Smooth muscle cell (in vitro differentiated cells): Measurements from ENCODE around the gene SP5. TPM values are rescaled to one million over a fixed set of nuclear protein-coding genes. Genes with fewer than 3 reads are reported as not detected.
"Not testable (repeated sequence)": the region's sequence is repeated elsewhere in the genome, so short reads cannot be mapped to it uniquely, and the experiment has no call there.

Source experiments
- DNase-seq: peaks from one replicate; lab custom pipeline; 2025; ENCODE audit not compliant: unreplicated experiment; lab: John Stamatoyannopoulos, UW
- H2AFZ ChIP-seq: fragments of 200-600 bp; sonication (generic); 2 replicates; pipeline ENCODE4 v1.6.0; 2016; ENCODE audit warnings: antibody characterized with exemption, low read depth, mild to moderate bottlenecking
- H3F3A ChIP-seq: fragments of 200-600 bp; sonication (generic); 2 replicates; pipeline ENCODE4 v1.6.0; 2017; ENCODE audit warnings: antibody characterized with exemption, low read depth
- H3K27ac ChIP-seq: fragments of 200-600 bp; sonication (generic); 2 replicates; pipeline ENCODE4 v1.5.1; 2016; ENCODE audit warnings: low read depth, mild to moderate bottlenecking
- H3K27me3 ChIP-seq: fragments of 200-600 bp; sonication (generic); 2 replicates; pipeline ENCODE4 v1.6.1; 2016; ENCODE audit warnings: low read depth, mild to moderate bottlenecking
- H3K36me3 ChIP-seq: fragments of 200-600 bp; sonication (generic); 2 replicates; pipeline ENCODE4 v1.5.1; 2016; ENCODE audit warnings: low read depth
- H3K4me1 ChIP-seq: fragments of 200-600 bp; sonication (generic); 2 replicates; pipeline ENCODE4 v1.5.1; 2016; ENCODE audit warnings: low read depth
- H3K4me2 ChIP-seq: fragments of 200-600 bp; sonication (generic); 2 replicates; pipeline ENCODE4 v1.6.0; 2016; ENCODE audit warnings: mild to moderate bottlenecking
- H3K4me3 ChIP-seq: fragments of 200-600 bp; sonication (generic); 2 replicates; pipeline ENCODE4 v1.5.1; 2016; ENCODE audit warnings: mild to moderate bottlenecking
- H3K79me2 ChIP-seq: fragments of 200-600 bp; sonication (generic); 2 replicates; pipeline ENCODE4 v1.6.0; 2016; ENCODE audit warnings: low read depth, mild to moderate bottlenecking
- H3K9ac ChIP-seq: fragments of 200-600 bp; sonication (generic); 2 replicates; pipeline ENCODE4 v1.6.0; 2016; ENCODE audit warnings: low read depth
- H3K9me3 ChIP-seq: fragments of 200-600 bp; sonication (generic); replicated peaks from 2 replicates; pipeline ENCODE4 v1.5.1; 2016; ENCODE audit warnings: low read depth
- H4K20me1 ChIP-seq: fragments of 200-600 bp; sonication (generic); 2 replicates; pipeline ENCODE4 v1.6.0; 2016; ENCODE audit warnings: low read depth
- WGBS: methylation state at CpG from one replicate; pipeline ENCODE4 v1.1.7; 2016; ENCODE audit warnings: low lambda C conversion rate; 5-methylcytosine and 5-hydroxymethylcytosine counted together
- polyA plus RNA-seq: library from polyadenylated mRNA; unstranded; fragments of >200 nt; fragmentation: Nextera tagmentation; extraction: Ambion mirVana; gene quantifications from 2 replicates; pipeline ENCODE4 v1.2.1, GENCODE V29; 2016
- total RNA-seq: library from RNA; depleted of rRNA; stranded (reverse); fragments of >200 nt; gene quantifications from 2 replicates; pipeline ENCODE4 v1.2.3, GENCODE V29; 2014
- TF ChIP-seq, protein P1 (sequence below): fragments of 200-600 bp; sonication (generic); IDR thresholded peaks from 2 replicates; pipeline ENCODE4 v1.5.1; 2017; ENCODE audit warnings: borderline replicate concordance, mild to moderate bottlenecking, antibody characterized with exemption; ENCODE audit not compliant: insufficient read depth, poor library complexity, severe bottlenecking

SP5 gene
- total and polyA plus RNA-seq, 2 experiments from 2014 or later: not detected

DNA sequence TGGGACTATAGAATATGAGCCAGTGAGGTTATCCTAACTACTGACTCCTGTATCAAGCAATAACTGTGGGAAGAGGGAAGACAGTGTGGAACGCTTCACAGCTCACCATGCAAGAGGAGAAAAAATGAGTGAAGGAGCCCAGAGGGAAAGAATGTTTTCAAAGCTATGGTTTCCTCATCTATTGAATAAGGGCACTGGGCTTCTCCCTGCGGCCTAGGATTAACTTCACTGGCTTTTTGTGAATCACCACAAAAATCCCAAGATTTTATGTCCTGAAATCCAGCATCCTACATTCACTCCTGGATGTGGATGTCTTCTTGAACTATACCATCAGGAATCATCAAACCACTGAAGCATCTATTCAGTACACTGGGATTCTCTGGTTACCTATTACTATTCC lies 44.5 kb upstream of the SP5 start:
- no peak for DNase-seq
- no peaks in the 10 kb centered on the region for H3K9me3 ChIP-seq

DNA sequence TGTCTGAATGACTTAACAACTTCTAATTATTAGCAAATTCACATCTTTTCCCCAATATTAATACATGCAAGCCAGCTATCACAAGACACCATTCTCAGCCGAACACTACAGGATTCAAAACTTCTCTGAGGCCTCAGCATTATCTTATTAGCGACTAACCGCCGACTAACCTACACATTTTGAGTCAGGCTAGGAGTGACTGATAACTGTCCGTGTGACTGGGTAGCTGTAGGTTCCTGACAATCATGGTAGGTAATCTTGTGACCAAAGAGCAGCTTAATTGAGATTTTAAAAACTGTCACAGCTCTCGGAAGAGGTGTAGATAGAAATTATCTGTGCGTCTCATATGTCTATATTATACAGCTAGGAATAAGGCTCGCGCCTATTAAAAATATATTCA lies 44.1 kb upstream of the SP5 start:
- WGBS: 79% methylated on average over 9 of the region's 9 CpGs
- no peaks in the 10 kb centered on the region for H3K27me3 ChIP-seq

More for the DNA sequence above, 44.5 kb upstream of the SP5 start:
- WGBS: 92% methylated on average over 2 of the region's 2 CpGs
- Histone ChIP-seq H2AFZ (no peak overlapping the region), H3K27me3 (no peaks in the 10 kb centered on the region), H3K27ac (no peak overlapping the region), H4K20me1 (no peaks in the 10 kb centered on the region), H3F3A (no peaks in the 10 kb centered on the region), H3K4me1 (peaks cover 4% of the 10 kb centered on the region), H3K4me3 (no peak overlapping the region), H3K36me3 (no peaks in the 10 kb centered on the region), H3K9ac (no peak overlapping the region), H3K79me2 (no peaks in the 10 kb centered on the region), H3K4me2 (no peak overlapping the region)
- TF ChIP-seq, protein P1, sequence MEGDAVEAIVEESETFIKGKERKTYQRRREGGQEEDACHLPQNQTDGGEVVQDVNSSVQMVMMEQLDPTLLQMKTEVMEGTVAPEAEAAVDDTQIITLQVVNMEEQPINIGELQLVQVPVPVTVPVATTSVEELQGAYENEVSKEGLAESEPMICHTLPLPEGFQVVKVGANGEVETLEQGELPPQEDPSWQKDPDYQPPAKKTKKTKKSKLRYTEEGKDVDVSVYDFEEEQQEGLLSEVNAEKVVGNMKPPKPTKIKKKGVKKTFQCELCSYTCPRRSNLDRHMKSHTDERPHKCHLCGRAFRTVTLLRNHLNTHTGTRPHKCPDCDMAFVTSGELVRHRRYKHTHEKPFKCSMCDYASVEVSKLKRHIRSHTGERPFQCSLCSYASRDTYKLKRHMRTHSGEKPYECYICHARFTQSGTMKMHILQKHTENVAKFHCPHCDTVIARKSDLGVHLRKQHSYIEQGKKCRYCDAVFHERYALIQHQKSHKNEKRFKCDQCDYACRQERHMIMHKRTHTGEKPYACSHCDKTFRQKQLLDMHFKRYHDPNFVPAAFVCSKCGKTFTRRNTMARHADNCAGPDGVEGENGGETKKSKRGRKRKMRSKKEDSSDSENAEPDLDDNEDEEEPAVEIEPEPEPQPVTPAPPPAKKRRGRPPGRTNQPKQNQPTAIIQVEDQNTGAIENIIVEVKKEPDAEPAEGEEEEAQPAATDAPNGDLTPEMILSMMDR: no peak

GRCh38 chr2:170674282-170674681 lies 40.9 kb upstream of the SP5 start:
- not testable (repeated sequence) for H4K20me1 ChIP-seq, H3K9me3 ChIP-seq, H3K36me3 ChIP-seq, H3F3A ChIP-seq, H3K4me2 ChIP-seq, H3K4me3 ChIP-seq, H3K79me2 ChIP-seq, H3K27ac ChIP-seq, H3K9ac ChIP-seq, H3K27me3 ChIP-seq, DNase-seq, H2AFZ ChIP-seq
- peaks cover 11% of the 10 kb centered on the region for H3K4me1 ChIP-seq

More for the DNA sequence above, 44.1 kb upstream of the SP5 start:
- Histone ChIP-seq H3F3A (no peaks in the 10 kb centered on the region), H3K36me3 (no peaks in the 10 kb centered on the region), H3K9ac (no peak overlapping the region), H3K79me2 (no peaks in the 10 kb centered on the region), H3K27ac (no peak overlapping the region), H3K4me3 (no peak overlapping the region), H4K20me1 (no peaks in the 10 kb centered on the region), H3K9me3 (no peaks in the 10 kb centered on the region), H3K4me1 (peaks cover 4% of the 10 kb centered on the region), H3K4me2 (no peak overlapping the region), H2AFZ (no peak overlapping the region)
- TF ChIP-seq, protein P1: no peak
- DNase-seq: no peak

GRCh38 chr2:170675701-170676100 lies 39.4 kb upstream of the SP5 start:
- Histone ChIP-seq H3K4me2 (no peak overlapping the region), H3K9ac (no peak overlapping the region), H2AFZ (no peak overlapping the region), H3K79me2 (no peaks in the 10 kb centered on the region), H3K4me3 (no peak overlapping the region), H3F3A (no peaks in the 10 kb centered on the region), H3K9me3 (no peaks in the 10 kb centered on the region), H3K36me3 (no peaks in the 10 kb centered on the region), H3K27me3 (no peaks in the 10 kb centered on the region), H3K4me1 (peaks cover 25% of the 10 kb centered on the region), H3K27ac (no peak overlapping the region), H4K20me1 (no peaks in the 10 kb centered on the region)
- TF ChIP-seq, protein P1: no peak
- no peak for DNase-seq
- 90% methylated on average over 6 of the region's 6 CpGs for WGBS
